H1 (cell line): ENCODE measurements around the gene RANGRF. TPM values are rescaled to one million over a fixed set of nuclear protein-coding genes. Genes with fewer than 3 reads are reported as not detected.

ENCODE experiments used
- EP300 ChIP-seq, 2 experiments: IDR thresholded peaks; 1 replicate in 1 of 2; 2 replicates in 1 of 2; pipeline ENCODE4 v1.6.1; 2011 to 2012; ENCODE audit warnings: low read depth in 2 of 2, low read length in 2 of 2, mild to moderate bottlenecking in 2 of 2, borderline replicate concordance in 1 of 2, inconsistent platforms in 1 of 2, moderate library complexity in 1 of 2
- GTF2F1 ChIP-seq: IDR thresholded peaks from 2 replicates; pipeline ENCODE4 v1.6.1; 2012; ENCODE audit warnings: low read depth, low read length, improper control_type of control experiment, borderline replicate concordance
- MAFK ChIP-seq: IDR thresholded peaks from 2 replicates; pipeline ENCODE4 v1.6.1; 2012; ENCODE audit warnings: low read depth, mild to moderate bottlenecking, improper control_type of control experiment, low read length
- POU5F1 ChIP-seq: IDR thresholded peaks from 2 replicates; pipeline ENCODE4 v1.6.1; 2011; ENCODE audit warnings: low read depth, mild to moderate bottlenecking, low read length, moderate library complexity
- RAD21 ChIP-seq, 2 experiments: IDR thresholded peaks in 1 of 2; conservative IDR thresholded peaks in 1 of 2; 2 replicates each; pipeline ENCODE4 v1.6.1; 2011; ENCODE audit warnings: low read depth in 2 of 2, low read length in 2 of 2, improper control_type of control experiment in 1 of 2, inconsistent platforms in 1 of 2, mild to moderate bottlenecking in 1 of 2, moderate library complexity in 1 of 2
- RNF2 ChIP-seq: fragments of 200-900, 300-1000 bp; sonication (generic); IDR thresholded peaks from 2 replicates; pipeline ENCODE4 v1.7.1; 2016; ENCODE audit warnings: borderline replicate concordance, low read depth, mild to moderate bottlenecking, antibody characterized with exemption, low read length; ENCODE audit not compliant: poor library complexity, severe bottlenecking; ENCODE audit errors: missing control alignments
- SRF ChIP-seq: IDR thresholded peaks from 2 replicates; pipeline ENCODE4 v1.6.1; 2011; ENCODE audit warnings: mild to moderate bottlenecking, low read depth, low read length, moderate library complexity
- polyA plus RNA-seq, 7 experiments: library from polyadenylated mRNA; depleted of rRNA in 3 of 7; stranded (reverse) in 5 of 7; unstranded in 2 of 7; fragments of >200 nt in 5 of 7; fragments of 200-250 nt in 2 of 7; gene quantifications; 1 replicate in 5 of 7; 2 replicates in 1 of 7; 4 replicates in 1 of 7; pipeline versions ENCODE4 v1.2.1 to v1.2.3, GENCODE V29; 2011 to 2013; ENCODE audit warnings: missing spikeins in 2 of 7, mixed read lengths in 2 of 7
- total RNA-seq: library from RNA; stranded (reverse); fragmentation: NEBNext Ultra II Directional; extraction: Animal tissue kit (Norgen Biotek cat#: 25700); gene quantifications from 2 replicates; pipeline ENCODE4 v1.2.1, GENCODE V29; 2021
- TF ChIP-seq, protein P1 (sequence below): IDR thresholded peaks from 2 replicates; pipeline ENCODE4 v1.6.1; 2012; ENCODE audit warnings: inconsistent platforms

The RANGRF gene
- total and polyA plus RNA-seq, 2 of the 8 experiments (the other 6 are each of a cell fraction or from before 2014, with no cell fraction given) = 36.9 to 49.6 TPM

DNA sequence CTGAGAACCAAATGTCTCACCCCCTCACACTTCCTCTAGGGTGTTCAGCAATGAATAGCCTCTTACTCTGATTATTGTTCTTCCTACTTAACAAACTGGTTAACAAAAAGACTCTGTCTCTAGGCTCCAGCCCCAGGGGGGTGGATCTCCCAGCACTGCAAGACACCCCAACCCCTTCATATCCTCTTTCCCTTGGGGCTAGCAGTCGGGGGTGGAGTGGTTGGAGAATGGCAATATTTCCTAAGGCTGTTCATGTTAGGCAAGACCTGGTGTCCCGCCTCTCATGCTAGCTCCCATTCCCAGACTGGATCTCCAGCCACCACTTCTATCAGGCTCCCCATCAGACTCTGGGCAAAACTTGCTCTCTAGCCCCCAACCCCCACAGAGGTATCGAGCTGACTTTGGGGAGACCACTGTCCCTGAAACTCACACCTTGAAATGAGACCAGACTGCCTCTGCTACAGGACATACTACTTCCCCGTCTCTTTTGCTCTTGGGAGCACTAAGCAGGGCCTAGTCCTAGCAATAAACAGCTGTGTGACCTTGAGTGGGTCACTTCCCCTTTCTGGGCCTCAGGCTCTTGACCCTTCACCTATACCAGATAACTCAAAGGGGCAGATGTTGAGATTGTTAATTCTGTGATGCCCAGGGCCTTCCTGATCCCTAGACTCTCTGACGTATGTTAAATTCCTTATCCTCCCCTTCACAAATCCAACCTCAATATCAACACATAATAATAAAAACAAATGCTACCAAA is 4.3 kb downstream of the RANGRF start (continued):
- TF ChIP-seq EP300 (IDR thresholded peaks at IDR 0.05; ENCODE audit: borderline replicate concordance in 1 of 2, low read depth in 2 of 2, low read length in 2 of 2) (no peak), MAFK (no peak), GTF2F1 (no peak), RAD21 (IDR thresholded peaks at IDR 0.05 in 1 of 2, conservative IDR thresholded peaks at IDR 0.05 in 1 of 2; ENCODE audit: low read depth in 2 of 2, low read length in 2 of 2) (no peak), SRF (no peak), POU5F1 (no peak), RNF2 (no peak)
- TF ChIP-seq, protein P1, sequence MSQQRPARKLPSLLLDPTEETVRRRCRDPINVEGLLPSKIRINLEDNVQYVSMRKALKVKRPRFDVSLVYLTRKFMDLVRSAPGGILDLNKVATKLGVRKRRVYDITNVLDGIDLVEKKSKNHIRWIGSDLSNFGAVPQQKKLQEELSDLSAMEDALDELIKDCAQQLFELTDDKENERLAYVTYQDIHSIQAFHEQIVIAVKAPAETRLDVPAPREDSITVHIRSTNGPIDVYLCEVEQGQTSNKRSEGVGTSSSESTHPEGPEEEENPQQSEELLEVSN = no peak
